ENCODE measurements around the gene CABLES1. TPM values are rescaled to one million over a fixed set of nuclear protein-coding genes. Genes with fewer than 3 reads are reported as not detected.
A peak's percentile ranks its signal among the peaks of the same experiment; 100 is the strongest.

CABLES1 gene
- total RNA-seq, 1 experiment from 2014 or later = 16.2 TPM

GRCh38 chr18:23105030-23105429 is 30.3 kb upstream of the CABLES1 start:
- Mint-ChIP-seq H3K9me3 (ENCODE audit: low read depth, unreplicated experiment) (no peaks in the 10 kb centered on the region), H3K4me1 (ENCODE audit: low read depth, unreplicated experiment) (peaks cover 44% of the 10 kb centered on the region), H3K27me3 (ENCODE audit: unreplicated experiment) (no peaks in the 10 kb centered on the region), H3K27ac (ENCODE audit: unreplicated experiment) (peak overlapping the region; percentile 30), H3K36me3 (ENCODE audit: insufficient read depth, unreplicated experiment) (peaks cover 22% of the 10 kb centered on the region), H3K4me3 (ENCODE audit: low read depth, unreplicated experiment) (no peak overlapping the region)
- BruUV-seq (replicated peaks) = no TSS peak
- intact Hi-C loops (cut with micrococcal nuclease; ENCODE audit: unreplicated experiment) = no loop called here
- no peak for TF ChIP-seq CTCF (IDR thresholded peaks at IDR 0.05; ENCODE audit: unreplicated experiment)
- no peak for DNase-seq
- CTCF ChIA-PET = interaction anchor here (0.6 kb wide), 1 partner anchor 1251 kb away, joined by 3 read pairs; no protein-coding TSS in a partner anchor

- H3K36me3 Mint-ChIP-seq (ENCODE audit: insufficient read depth, unreplicated experiment) = peaks cover 22% of the 10 kb centered on the region
- intact Hi-C loops (cut with micrococcal nuclease; ENCODE audit: unreplicated experiment) = no loop called here
- BruUV-seq (replicated peaks) = no TSS peak
- TF ChIP-seq CTCF (IDR thresholded peaks at IDR 0.05; ENCODE audit: unreplicated experiment) = no peak
- peak overlapping the region; percentile 42 for H3K4me3 Mint-ChIP-seq (ENCODE audit: low read depth, unreplicated experiment)
- peaks cover 44% of the 10 kb centered on the region for H3K4me1 Mint-ChIP-seq (ENCODE audit: low read depth, unreplicated experiment)
- DNase-seq = peak; percentile 17
- no peaks in the 10 kb centered on the region for H3K27me3 Mint-ChIP-seq (ENCODE audit: unreplicated experiment)
- peak overlapping the region; percentile 64 for H3K27ac Mint-ChIP-seq (ENCODE audit: unreplicated experiment)
- CTCF ChIA-PET = interaction anchor here (0.6 to 1.7 kb wide), 4 partner anchors 9 to 1252 kb away, joined by 3 to 7 read pairs (median 3); no protein-coding TSS in a partner anchor
- H3K9me3 Mint-ChIP-seq (ENCODE audit: low read depth, unreplicated experiment) = no peaks in the 10 kb centered on the region
Measured at GRCh38 chr18:23105581-23106219, 29.6 kb upstream of the CABLES1 start.

- Mint-ChIP-seq H3K9me3 (ENCODE audit: low read depth, unreplicated experiment) (no peaks in the 10 kb centered on the region), H3K27me3 (ENCODE audit: unreplicated experiment) (no peaks in the 10 kb centered on the region), H3K36me3 (ENCODE audit: insufficient read depth, unreplicated experiment) (peaks cover 22% of the 10 kb centered on the region), H3K4me3 (ENCODE audit: low read depth, unreplicated experiment) (peak overlapping the region; percentile 42), H3K4me1 (ENCODE audit: low read depth, unreplicated experiment) (peaks cover 44% of the 10 kb centered on the region), H3K27ac (ENCODE audit: unreplicated experiment) (peak overlapping the region; percentile 64)
- peak; percentile 80 for DNase-seq
- BruUV-seq (replicated peaks) = no TSS peak
- CTCF ChIA-PET = interaction anchor here (0.7 to 1.7 kb wide), 5 partner anchors 8 to 121 kb away, joined by 3 to 7 read pairs (median 3); no protein-coding TSS in a partner anchor
- intact Hi-C loops (cut with micrococcal nuclease; ENCODE audit: unreplicated experiment) = no loop called here
- TF ChIP-seq CTCF (IDR thresholded peaks at IDR 0.05; ENCODE audit: unreplicated experiment) = no peak
Measured at GRCh38 chr18:23106575-23106974, 28.7 kb upstream of the CABLES1 start.

- DNase-seq = no peak
- CTCF ChIA-PET = interaction anchor here (0.6 to 1.7 kb wide), 6 partner anchors 21 to 206 kb away, joined by 3 to 7 read pairs (median 4); no protein-coding TSS in a partner anchor
- Mint-ChIP-seq H3K27me3 (ENCODE audit: unreplicated experiment) (no peaks in the 10 kb centered on the region), H3K4me3 (ENCODE audit: low read depth, unreplicated experiment) (no peak overlapping the region), H3K36me3 (ENCODE audit: insufficient read depth, unreplicated experiment) (peaks cover 22% of the 10 kb centered on the region), H3K9me3 (ENCODE audit: low read depth, unreplicated experiment) (no peaks in the 10 kb centered on the region), H3K4me1 (ENCODE audit: low read depth, unreplicated experiment) (peaks cover 44% of the 10 kb centered on the region), H3K27ac (ENCODE audit: unreplicated experiment) (peak overlapping the region; percentile 64)
- no TSS peak for BruUV-seq (replicated peaks)
- intact Hi-C loops (cut with micrococcal nuclease; ENCODE audit: unreplicated experiment) = no loop called here
- TF ChIP-seq CTCF (IDR thresholded peaks at IDR 0.05; ENCODE audit: unreplicated experiment) = no peak
Measured at GRCh38 chr18:23107718-23108117, 27.6 kb upstream of the CABLES1 start.

Measured in Calu3 (cell line).